Tibial nerve (tissue), 3 donors: ENCODE measurements around the gene MCOLN1.

Experiments
- CTCF ChIP-seq, 5 experiments: fragments of 200-600 bp in 3 of 5; fragments of 450-650 bp in 2 of 5; sonication (generic) in 3 of 5; IDR thresholded peaks; one replicate each; pipeline ENCODE4 v1.5.1; 2016 to 2019; ENCODE audit warnings: antibody characterized with exemption in 5 of 5, mild to moderate bottlenecking in 3 of 5, moderate library complexity in 2 of 5
- POLR2A ChIP-seq, 2 donors: fragments of 450-650 bp; IDR thresholded peaks; one replicate each; pipeline ENCODE4 v1.6.1; 2017; ENCODE audit warnings: antibody characterized with exemption in 2 of 2, mild to moderate bottlenecking in 2 of 2, moderate library complexity in 2 of 2

- TF ChIP-seq CTCF (IDR thresholded peaks at IDR 0.05) (no peak), POLR2A (IDR thresholded peaks at IDR 0.05) (peak; percentile 15 to 65)
Measured at GRCh38 chr19:7533925-7534480, 11.6 kb downstream of the MCOLN1 start.
